Gastrocnemius medialis (tissue), 4 donors: ENCODE measurements around the gene TFCP2.

ENCODE experiments used
- CTCF ChIP-seq, 5 experiments: fragments of 450-650 bp in 3 of 5; fragments of 200-600 bp in 2 of 5; sonication (generic) in 2 of 5; IDR thresholded peaks in 4 of 5; conservative IDR thresholded peaks in 1 of 5; 1 replicate in 4 of 5; 2 replicates in 1 of 5; pipeline ENCODE4 v1.5.1; 2016 to 2019; ENCODE audit warnings: antibody characterized with exemption in 5 of 5, mild to moderate bottlenecking in 3 of 5, moderate library complexity in 3 of 5
- POLR2A ChIP-seq, 2 donors: fragments of 450-650 bp; IDR thresholded peaks; one replicate each; pipeline ENCODE4 v1.6.1; 2017; ENCODE audit warnings: antibody characterized with exemption in 2 of 2, mild to moderate bottlenecking in 2 of 2, moderate library complexity in 2 of 2

GRCh38 chr12:51103977-51104376 is 69.0 kb downstream of the TFCP2 start:
- TF ChIP-seq CTCF (IDR thresholded peaks at IDR 0.05 in 4 of 5, conservative IDR thresholded peaks at IDR 0.05 in 1 of 5) (no peak), POLR2A (IDR thresholded peaks at IDR 0.05) (no peak)
